SK-N-SH treated with all-trans-retinoic acid at 6 μM for 48 hours (cell line): ENCODE measurements around the gene EDA.

Experiments
- CREB5 ChIP-seq: fragments of 250-450 bp; sonication (Bioruptor Pico); IDR thresholded peaks from 2 replicates; pipeline ENCODE4 v1.5.1; 2020; ENCODE audit warnings: low read depth, mild to moderate bottlenecking, moderate library complexity
- SNAI2 ChIP-seq: fragments of 250-450 bp; sonication (Bioruptor Pico); IDR thresholded peaks from 2 replicates; pipeline ENCODE4 v1.5.0; 2020; ENCODE audit warnings: mild to moderate bottlenecking, moderate library complexity
- ZNF565 ChIP-seq: fragments of 450-650 bp; formaldehyde crosslinking; conservative IDR thresholded peaks from 2 replicates; pipeline ENCODE4 v1.5.0; 2020; ENCODE audit warnings: low read depth, mild to moderate bottlenecking, moderate library complexity

- TF ChIP-seq CREB5 = no peak
- no peak for TF ChIP-seq SNAI2 (CRISPR knock-in tag)
- TF ChIP-seq ZNF565 (CRISPR knock-in tag) = no peak
These were observed 89.9 kb downstream of the EDA start for GRCh38 chrX:69705818-69706217.
